ENCODE results near the gene C1orf116. TPM values are rescaled to one million over a fixed set of nuclear protein-coding genes. Genes with fewer than 3 reads are reported as not detected.
A peak's percentile ranks its signal among the peaks of the same experiment; 100 is the strongest.
"Not testable (repeated sequence)": the region's sequence is repeated elsewhere in the genome, so short reads cannot be mapped to it uniquely, and the experiment has no call there.

Gene C1orf116
- polyA plus RNA-seq, 2 of the 4 experiments (the other 2 are of a cell fraction) = 2.0 to 3.2 TPM

- WGBS (ENCODE audit: missing lambda C conversion rate) = 71% methylated on average over 2 of the region's 2 CpGs
- no peak for ATAC-seq
- H3K4me3 ChIP-seq = no peak overlapping the region
- FAIRE-seq = no peak
- CTCF ChIA-PET = interaction anchor here (1.2 to 3.7 kb wide), 8 partner anchors 10 to 42 kb away, joined by 3 to 14 read pairs (median 4); partner anchors contain the start of gene C1orf116
- DNase-seq (ENCODE audit: low read depth in 1 of 2, low spot score in 1 of 2) = no peak
- H3K4me1 ChIP-seq = peaks cover 57% of the 10 kb centered on the region
- H3K27ac ChIP-seq = no peak overlapping the region
- POLR2A ChIA-PET = no interaction called here
- no peak for TF ChIP-seq RCOR1 (IDR thresholded peaks at IDR 0.05; ENCODE audit: low read depth, low read length)
- TF ChIP-seq CEBPB (IDR thresholded peaks at IDR 0.05) = no peak
- no peak for TF ChIP-seq CBX8 (IDR thresholded peaks at IDR 0.05)
- TF ChIP-seq GATA3 (IDR thresholded peaks at IDR 0.05; ENCODE audit: borderline replicate concordance) = no peak
- no peak for TF ChIP-seq POLR2AphosphoS2 (conservative IDR thresholded peaks at IDR 0.05; ENCODE audit: low read length)
- TF ChIP-seq CHD4 (IDR thresholded peaks at IDR 0.05; ENCODE audit: borderline replicate concordance) = no peak
- TF ChIP-seq BCL3 (IDR thresholded peaks at IDR 0.05) = no peak
- no peak for TF ChIP-seq ZNF302 (CRISPR knock-in tag; IDR thresholded peaks at IDR 0.05)
- no peak for TF ChIP-seq ATOH8 (CRISPR knock-in tag; IDR thresholded peaks at IDR 0.05; ENCODE audit: low read depth)
- no peak for TF ChIP-seq ZSCAN20 (CRISPR knock-in tag; IDR thresholded peaks at IDR 0.05)
- no peaks in the 10 kb centered on the region for H3K9me3 ChIP-seq
- H3K4me2 ChIP-seq = peak overlapping the region; percentile 80; the same call in 2 of the 3 replicates
Measured at GRCh38 chr1:207045453-207045852, 12.9 kb upstream of the C1orf116 start.

GRCh38 chr1:207041397-207041796 is 8.8 kb upstream of the C1orf116 start:
- H3K4me2 ChIP-seq; H3K4me3 ChIP-seq; H3K27ac ChIP-seq; ATAC-seq; DNase-seq (ENCODE audit: low read depth in 1 of 2, low spot score in 1 of 2); FAIRE-seq; H3K9me3 ChIP-seq: not testable (repeated sequence)
- 91% methylated on average over 2 of the region's 2 CpGs for whole genome bisulfite sequencing (ENCODE audit: missing lambda C conversion rate)
- H3K4me1 ChIP-seq = peaks cover 35% of the 10 kb centered on the region
- ChIA-PET CTCF (interaction anchor here (0.9 to 1.4 kb wide), 4 partner anchors 8 to 29 kb away, joined by 3 to 11 read pairs (median 4); partner anchors contain the start of gene C1orf116), POLR2A (interaction anchor here (0.5 kb wide), 1 partner anchor 9 kb away, joined by 3 read pairs; the partner anchor contains the start of gene C1orf116)

- CTCF ChIA-PET = interaction anchor here (0.6 to 1.9 kb wide), 6 partner anchors 9 to 128 kb away, joined by 3 to 13 read pairs (median 4); no protein-coding TSS in a partner anchor
- H3K27ac ChIP-seq = peak overlapping the region in 1 of 2 experiments; percentile 62; a peak in 2 of 6 replicates
Measured at GRCh38 chr1:207040181-207040533, 7.6 kb upstream of the C1orf116 start.

GRCh38 chr1:207039380-207040180 is 7.0 kb upstream of the C1orf116 start:
- DNase-seq (ENCODE audit: low read depth in 1 of 2, low spot score in 1 of 2) (no peak), ATAC-seq (peak; percentile 57 to 70; a peak in 4 of 6 replicates), FAIRE-seq (no peak)
- no peak for TF ChIP-seq KDM1A (IDR thresholded peaks at IDR 0.05; ENCODE audit: low read depth)
- POLR2A ChIA-PET = no interaction called here
- Histone ChIP-seq H3K4me3 (no peak overlapping the region), H3K4me2 (no peak overlapping the region), H3K4me1 (peaks cover 23% of the 10 kb centered on the region), H3K27ac (peak overlapping the region in 1 of 2 experiments; percentile 62; a peak in 4 of 6 replicates), H3K9me3 (no peaks in the 10 kb centered on the region)
- CTCF ChIA-PET = interaction anchor here (1.2 to 1.9 kb wide), 3 partner anchors 10 to 33 kb away, joined by 4 to 13 read pairs (median 11); no protein-coding TSS in a partner anchor
- WGBS (ENCODE audit: missing lambda C conversion rate) = 86% methylated on average over 4 of the region's 4 CpGs

More at GRCh38 chr1:207040181-207040533, 7.6 kb upstream of the C1orf116 start:
- TF ChIP-seq MAZ (IDR thresholded peaks at IDR 0.05; ENCODE audit: borderline replicate concordance, low read depth, low read length) (no peak), MAFK (IDR thresholded peaks at IDR 0.05; ENCODE audit: partially characterized antibody) (peak; percentile 28)
- ATAC-seq (peak; percentile 33 to 53; a peak in 3 of 6 replicates), DNase-seq (ENCODE audit: low read depth in 1 of 2, low spot score in 1 of 2) (no peak), FAIRE-seq (peak; percentile 39)
- Histone ChIP-seq H3K4me2 (no peak overlapping the region), H3K4me3 (no peak overlapping the region), H3K4me1 (peaks cover 23% of the 10 kb centered on the region), H3K9me3 (no peaks in the 10 kb centered on the region)
- POLR2A ChIA-PET = no interaction called here
- 67% methylated on average over 3 of the region's 3 CpGs for WGBS (ENCODE audit: missing lambda C conversion rate)

Measured in A549 (cell line).